Gastroesophageal sphincter (tissue), 4 donors: ENCODE data around the gene TMPRSS9. TPM values are rescaled to one million over a fixed set of nuclear protein-coding genes. Genes with fewer than 3 reads are reported as not detected.
A peak's percentile ranks its signal among the peaks of the same experiment; 100 is the strongest.

Experiments
- ATAC-seq: fragments of 150-250 bp; one replicate; pipeline ENCODE4 v1.9.1; 2016; ENCODE audit warnings: mild to moderate bottlenecking, moderate library complexity
- H3K27ac ChIP-seq, 4 donors: fragments of 200-600 bp; sonication (generic) in 3 of 4; 1 replicate in 3 of 4; 2 replicates in 1 of 4; pipeline ENCODE4 v1.5.1; 2016 to 2019
- H3K27me3 ChIP-seq: fragments of 200-600 bp; sonication (generic); one replicate; pipeline ENCODE4 v1.5.1; 2019
- H3K36me3 ChIP-seq, 2 donors: fragments of 200-600 bp; sonication (generic); one replicate each; pipeline ENCODE4 v1.5.1; 2019; ENCODE audit warnings: control low read depth in 1 of 2
- H3K4me1 ChIP-seq, 3 donors: fragments of 200-600 bp; sonication (generic); 1 replicate in 2 of 3; 2 replicates in 1 of 3; pipeline ENCODE4 v1.5.1; 2016 to 2019; ENCODE audit warnings: control low read depth in 2 of 3
- H3K4me3 ChIP-seq, 2 donors: fragments of 200-600 bp; sonication (generic); one replicate each; pipeline ENCODE4 v1.5.1; 2019; ENCODE audit warnings: mild to moderate bottlenecking in 1 of 2, moderate library complexity in 1 of 2
- H3K9me3 ChIP-seq, 3 donors: fragments of 200-600 bp; sonication (generic); one replicate each; pipeline ENCODE4 v1.5.1; 2017 to 2019; ENCODE audit warnings: control low read depth in 2 of 3
- EP300 ChIP-seq: sonication (generic); formaldehyde crosslinking; IDR thresholded peaks from one replicate; pipeline ENCODE4 v1.6.1; 2017; ENCODE audit warnings: antibody characterized with exemption, mild to moderate bottlenecking
- POLR2A ChIP-seq, 2 donors: fragments of 450-650 bp; IDR thresholded peaks; one replicate each; pipeline ENCODE4 v1.6.1; 2017; ENCODE audit warnings: antibody characterized with exemption in 2 of 2, mild to moderate bottlenecking in 2 of 2, moderate library complexity in 1 of 2
- POLR2AphosphoS5 ChIP-seq: sonication (generic); formaldehyde crosslinking; IDR thresholded peaks from one replicate; pipeline ENCODE4 v1.6.1; 2017; ENCODE audit warnings: antibody characterized with exemption
- WGBS, 2 donors: methylation state at CpG; one replicate each; pipeline ENCODE4 v1.1.5; 2018; ENCODE audit warnings: low coverage in 1 of 2; 5-methylcytosine and 5-hydroxymethylcytosine counted together
- total RNA-seq, 4 donors: library from RNA; depleted of rRNA; stranded (reverse); fragments of >200 nt; gene quantifications; one replicate each; pipeline ENCODE4 v1.1.0, GENCODE V29; 2016
- TF ChIP-seq, protein P1 (sequence below), 4 experiments: fragments of 200-600 bp in 2 of 4; fragments of 450-650 bp in 2 of 4; sonication (generic) in 1 of 4; IDR thresholded peaks; one replicate each; pipeline ENCODE4 v1.5.1; 2017 to 2019; ENCODE audit warnings: antibody characterized with exemption in 4 of 4, mild to moderate bottlenecking in 2 of 4, moderate library complexity in 2 of 4

Gene TMPRSS9
- total RNA-seq, 4 donors from 2014 or later = 0.54 TPM; not detected in 3

DNA sequence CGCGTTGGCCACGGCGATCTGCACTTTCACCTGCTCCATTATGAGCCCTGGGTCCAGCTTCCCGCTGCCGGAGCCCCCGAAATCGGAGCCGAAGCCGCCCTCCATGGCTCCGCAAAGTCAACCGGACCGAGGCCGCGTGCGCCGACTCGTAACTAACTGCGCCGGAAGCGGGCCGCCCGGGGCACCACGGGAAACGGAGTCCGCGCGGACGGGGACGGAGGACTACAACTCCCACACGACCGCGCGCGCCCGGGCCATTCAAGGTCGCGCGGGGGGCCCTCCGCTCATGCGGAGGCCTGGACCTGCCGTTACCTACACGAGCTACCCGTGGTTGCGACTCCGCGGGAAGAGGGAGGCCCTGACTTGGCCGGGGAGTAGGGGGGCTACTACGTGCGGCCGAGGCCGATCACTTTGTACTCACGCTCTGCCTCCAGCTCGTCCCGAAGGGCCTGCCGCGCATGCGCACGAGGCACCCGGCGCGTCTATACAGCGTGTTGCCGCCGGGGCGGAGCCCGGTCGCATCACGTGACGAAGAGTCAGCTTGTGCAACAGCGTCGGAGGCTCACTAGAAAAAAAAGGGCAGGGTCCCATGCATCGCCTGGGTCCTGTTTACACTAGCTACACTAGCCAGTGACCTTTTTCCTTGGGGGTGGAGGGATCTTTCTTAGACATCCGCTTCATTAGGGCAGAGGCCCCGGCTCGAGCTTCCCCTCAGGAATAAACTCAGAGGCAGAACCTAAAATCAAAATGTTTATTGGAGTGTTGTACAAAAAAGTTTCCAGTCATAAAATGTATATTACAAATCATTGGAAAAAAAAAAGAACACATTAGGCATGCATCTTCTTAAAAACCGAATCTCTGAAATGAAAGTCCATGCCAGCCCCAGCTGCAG is 67.6 kb downstream of the TMPRSS9 start, which contains the start of gene TIMM13:
TIMM13 (minus strand) TSS at position 158 of the 892 bp plus-strand sequence; CDS start at position 105, 53 bp downstream.
- Histone ChIP-seq H3K36me3 (peaks cover 0 to 34% of the 10 kb centered on the region in 2 donors), H3K9me3 (no peaks in the 10 kb centered on the region), H3K27me3 (no peaks in the 10 kb centered on the region), H3K27ac (peak within 1 kb of the TSS; percentile 89 to 98 (median 96)), H3K4me3 (peak within 1 kb of the TSS; percentile 79 to 90), H3K4me1 (peaks cover 3 to 51% (median 27%) of the 10 kb centered on the region in 3 donors)
- TF ChIP-seq POLR2AphosphoS5 (peak; percentile 62), EP300 (no peak), POLR2A (IDR thresholded peaks at IDR 0.05) (peak; percentile 28 to 60)
- peak; percentile 96 for ATAC-seq
- 0 to 1% methylated on average over 5 to 9 of the region's 77 CpGs for WGBS, 2 donors

GRCh38 chr19:2428321-2428690 is 68.2 kb downstream of the TMPRSS9 start:
- H3K36me3 ChIP-seq = peaks cover 0 to 34% of the 10 kb centered on the region in 2 donors
- TF ChIP-seq POLR2A (IDR thresholded peaks at IDR 0.05) (no peak), EP300 (no peak), POLR2AphosphoS5 (no peak)
- TF ChIP-seq, protein P1, sequence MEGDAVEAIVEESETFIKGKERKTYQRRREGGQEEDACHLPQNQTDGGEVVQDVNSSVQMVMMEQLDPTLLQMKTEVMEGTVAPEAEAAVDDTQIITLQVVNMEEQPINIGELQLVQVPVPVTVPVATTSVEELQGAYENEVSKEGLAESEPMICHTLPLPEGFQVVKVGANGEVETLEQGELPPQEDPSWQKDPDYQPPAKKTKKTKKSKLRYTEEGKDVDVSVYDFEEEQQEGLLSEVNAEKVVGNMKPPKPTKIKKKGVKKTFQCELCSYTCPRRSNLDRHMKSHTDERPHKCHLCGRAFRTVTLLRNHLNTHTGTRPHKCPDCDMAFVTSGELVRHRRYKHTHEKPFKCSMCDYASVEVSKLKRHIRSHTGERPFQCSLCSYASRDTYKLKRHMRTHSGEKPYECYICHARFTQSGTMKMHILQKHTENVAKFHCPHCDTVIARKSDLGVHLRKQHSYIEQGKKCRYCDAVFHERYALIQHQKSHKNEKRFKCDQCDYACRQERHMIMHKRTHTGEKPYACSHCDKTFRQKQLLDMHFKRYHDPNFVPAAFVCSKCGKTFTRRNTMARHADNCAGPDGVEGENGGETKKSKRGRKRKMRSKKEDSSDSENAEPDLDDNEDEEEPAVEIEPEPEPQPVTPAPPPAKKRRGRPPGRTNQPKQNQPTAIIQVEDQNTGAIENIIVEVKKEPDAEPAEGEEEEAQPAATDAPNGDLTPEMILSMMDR (IDR thresholded peaks at IDR 0.05) = no peak
- peak overlapping the region; percentile 89 to 98 (median 96) for H3K27ac ChIP-seq
- H3K4me3 ChIP-seq = peak overlapping the region; percentile 79 to 90
- H3K9me3 ChIP-seq = no peaks in the 10 kb centered on the region
- H3K4me1 ChIP-seq = peaks cover 3 to 51% (median 27%) of the 10 kb centered on the region in 3 donors
- no peak for ATAC-seq
- H3K27me3 ChIP-seq = no peaks in the 10 kb centered on the region
- WGBS, 2 donors = 14 to 15% methylated on average over 5 to 12 of the region's 25 CpGs

DNA sequence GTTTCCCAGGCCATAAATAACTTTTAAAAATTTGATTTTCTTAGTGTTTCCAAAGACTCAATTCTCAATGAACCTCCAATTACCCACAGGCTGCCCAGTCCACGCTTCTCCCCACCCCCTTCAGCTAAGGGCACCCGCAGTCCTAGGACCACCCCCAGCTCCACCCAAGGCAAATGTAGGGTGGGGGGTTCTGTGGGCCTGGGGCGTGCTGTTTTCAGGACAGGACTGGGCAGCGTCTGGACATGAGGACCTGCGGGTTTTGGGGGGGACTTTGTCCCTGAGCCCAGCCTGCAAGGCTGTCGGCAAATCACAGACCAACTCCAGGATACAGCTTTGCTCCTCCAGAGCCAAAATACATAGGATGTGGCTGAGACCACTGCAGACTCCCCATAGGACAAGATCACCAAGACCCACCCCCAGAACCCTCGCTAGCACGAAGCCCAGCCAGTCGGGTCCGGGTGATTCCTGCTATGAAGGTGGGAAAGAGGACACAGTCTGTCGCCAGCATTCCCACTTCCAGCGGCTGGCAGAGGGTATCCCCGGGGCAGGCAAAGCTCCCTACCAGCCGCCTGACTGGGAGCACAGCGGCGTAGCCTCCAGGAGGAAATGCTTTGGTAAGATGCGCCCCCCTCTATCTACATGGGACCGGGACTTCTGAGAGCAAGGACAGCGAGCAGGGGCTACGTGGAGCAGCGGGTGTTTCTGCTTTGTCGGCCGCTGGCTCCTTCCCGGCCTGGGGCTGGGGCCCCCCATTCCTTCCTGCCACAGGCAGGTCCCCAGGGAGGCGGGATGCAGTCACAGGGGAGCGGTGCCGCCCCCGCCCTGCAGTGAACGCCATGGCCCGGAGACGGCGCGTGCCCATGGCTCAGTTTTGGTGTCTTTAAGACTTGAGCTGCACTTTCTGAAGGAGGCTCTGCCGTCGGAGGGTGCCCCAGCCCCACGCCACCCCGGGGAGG is 69.0 kb downstream of the TMPRSS9 start:
- no peak for ATAC-seq
- Histone ChIP-seq H3K36me3 (peaks cover 0 to 34% of the 10 kb centered on the region in 2 donors), H3K4me3 (peak overlapping the region in 1 of 2 donors; percentile 90), H3K9me3 (no peaks in the 10 kb centered on the region), H3K4me1 (peaks cover 3 to 46% (median 27%) of the 10 kb centered on the region in 3 donors), H3K27ac (peak overlapping the region in 3 of 4 donors; percentile 93 to 98 (median 98)), H3K27me3 (no peaks in the 10 kb centered on the region)
- WGBS, 2 donors = 63 to 85% methylated on average over 7 to 8 of the region's 37 CpGs
- no peak for TF ChIP-seq POLR2A (IDR thresholded peaks at IDR 0.05)
- TF ChIP-seq, protein P1 (IDR thresholded peaks at IDR 0.05) = no peak
- no peak for TF ChIP-seq POLR2AphosphoS5
- TF ChIP-seq EP300 = no peak

DNA sequence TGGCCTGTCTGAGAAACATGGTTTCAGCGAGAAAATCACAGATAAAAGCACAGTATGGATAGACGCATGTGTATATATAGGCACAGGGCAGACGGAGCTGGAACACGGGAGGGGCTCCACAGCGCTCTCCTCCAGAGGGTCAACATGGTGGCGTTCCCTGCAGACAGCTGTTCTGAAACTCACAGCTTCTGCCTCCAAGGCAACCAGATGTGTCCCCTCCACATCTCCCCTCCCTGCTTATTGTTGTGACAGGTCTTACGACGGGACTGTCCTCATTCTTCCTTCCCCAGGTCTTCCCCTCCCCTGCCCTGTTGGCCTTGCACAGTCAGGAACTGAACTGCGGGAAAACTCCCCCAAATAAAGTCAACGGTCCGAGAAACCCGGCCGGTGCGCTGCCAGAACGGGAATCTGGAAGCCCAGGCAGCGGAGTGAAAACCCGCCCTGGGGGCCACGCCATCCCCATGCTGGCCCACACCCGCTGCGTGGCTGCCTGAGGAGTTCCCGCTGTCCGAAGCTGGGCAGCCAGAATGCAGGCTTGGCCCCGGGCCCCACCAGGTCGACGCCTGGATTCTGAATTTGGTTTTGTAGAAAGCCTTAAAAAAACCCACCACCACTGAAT is 70.0 kb downstream of the TMPRSS9 start:
- Histone ChIP-seq H3K36me3 (peaks cover 0 to 42% of the 10 kb centered on the region in 2 donors), H3K4me1 (peaks cover 3 to 36% (median 22%) of the 10 kb centered on the region in 3 donors), H3K9me3 (no peaks in the 10 kb centered on the region), H3K27me3 (no peaks in the 10 kb centered on the region), H3K4me3 (no peak overlapping the region), H3K27ac (no peak overlapping the region)
- 60 to 71% methylated on average over 5 to 6 of the region's 25 CpGs for WGBS, 2 donors
- TF ChIP-seq POLR2A (IDR thresholded peaks at IDR 0.05) = no peak
- TF ChIP-seq EP300 = no peak
- no peak for TF ChIP-seq POLR2AphosphoS5
- TF ChIP-seq, protein P1 (IDR thresholded peaks at IDR 0.05) = no peak
- ATAC-seq = no peak
